Measurements from ENCODE around the gene PTGR3.

GRCh38 chr18:75215663-75216062 is 6.7 kb upstream of the PTGR3 start:
- TF ChIP-seq EZH2 (IDR thresholded peaks at IDR 0.05; ENCODE audit: borderline replicate concordance, low read depth, low read length, poor library complexity, severe bottlenecking) (no peak), CTCF (conservative IDR thresholded peaks at IDR 0.05; ENCODE audit: low read depth, low read length) (no peak)

All from A673 (cell line).